Measurements from ENCODE around the gene FOXN4.

Gene FOXN4

GRCh38 chr12:109258607-109259544 is 50.2 kb downstream of the FOXN4 start:
- no peak for DNase-seq (ENCODE audit: extremely low read depth, low read depth)
- TF ChIP-seq, protein P1, sequence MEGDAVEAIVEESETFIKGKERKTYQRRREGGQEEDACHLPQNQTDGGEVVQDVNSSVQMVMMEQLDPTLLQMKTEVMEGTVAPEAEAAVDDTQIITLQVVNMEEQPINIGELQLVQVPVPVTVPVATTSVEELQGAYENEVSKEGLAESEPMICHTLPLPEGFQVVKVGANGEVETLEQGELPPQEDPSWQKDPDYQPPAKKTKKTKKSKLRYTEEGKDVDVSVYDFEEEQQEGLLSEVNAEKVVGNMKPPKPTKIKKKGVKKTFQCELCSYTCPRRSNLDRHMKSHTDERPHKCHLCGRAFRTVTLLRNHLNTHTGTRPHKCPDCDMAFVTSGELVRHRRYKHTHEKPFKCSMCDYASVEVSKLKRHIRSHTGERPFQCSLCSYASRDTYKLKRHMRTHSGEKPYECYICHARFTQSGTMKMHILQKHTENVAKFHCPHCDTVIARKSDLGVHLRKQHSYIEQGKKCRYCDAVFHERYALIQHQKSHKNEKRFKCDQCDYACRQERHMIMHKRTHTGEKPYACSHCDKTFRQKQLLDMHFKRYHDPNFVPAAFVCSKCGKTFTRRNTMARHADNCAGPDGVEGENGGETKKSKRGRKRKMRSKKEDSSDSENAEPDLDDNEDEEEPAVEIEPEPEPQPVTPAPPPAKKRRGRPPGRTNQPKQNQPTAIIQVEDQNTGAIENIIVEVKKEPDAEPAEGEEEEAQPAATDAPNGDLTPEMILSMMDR (IDR thresholded peaks at IDR 0.05; ENCODE audit: low read depth, low read length, missing control alignments): no peak
- H3K4me3 ChIP-seq (replicated peaks; ENCODE audit: low read depth, low read length): no peak overlapping the region

GRCh38 chr12:109258201-109258600 is 50.9 kb downstream of the FOXN4 start:
- no peak for DNase-seq (ENCODE audit: extremely low read depth, low read depth)
- H3K4me3 ChIP-seq (replicated peaks; ENCODE audit: low read depth, low read length): no peak overlapping the region
- TF ChIP-seq, protein P1 (IDR thresholded peaks at IDR 0.05; ENCODE audit: low read depth, low read length, missing control alignments): no peak

- DNase-seq (ENCODE audit: extremely low read depth, low read depth): no peak
- TF ChIP-seq, protein P1 (IDR thresholded peaks at IDR 0.05; ENCODE audit: low read depth, low read length, missing control alignments): no peak
- no peak overlapping the region for H3K4me3 ChIP-seq (replicated peaks; ENCODE audit: low read depth, low read length)
Measured at GRCh38 chr12:109256011-109256410, 53.1 kb downstream of the FOXN4 start.

DNA sequence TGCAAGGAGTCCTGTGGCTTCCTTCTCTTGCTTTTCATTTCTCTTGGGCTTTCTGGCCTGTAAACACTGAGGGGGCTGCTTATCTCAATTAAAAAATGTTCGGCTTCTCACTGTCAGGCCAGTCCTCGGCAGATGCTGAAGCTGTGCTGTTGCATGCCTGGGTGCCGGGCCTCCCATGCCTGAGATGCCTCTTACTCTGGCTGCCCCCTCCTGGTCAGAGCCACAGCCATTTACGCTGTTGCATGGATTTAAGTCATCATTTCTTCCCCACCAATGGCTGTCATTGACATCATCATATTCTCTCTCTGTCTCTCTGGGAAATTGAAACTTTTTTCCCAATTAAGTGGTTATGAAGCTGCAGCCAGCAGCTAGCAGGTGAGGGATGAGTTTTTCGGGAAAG is 53.7 kb downstream of the FOXN4 start:
- TF ChIP-seq, protein P1 (IDR thresholded peaks at IDR 0.05; ENCODE audit: low read depth, low read length, missing control alignments): no peak
- H3K4me3 ChIP-seq (replicated peaks; ENCODE audit: low read depth, low read length): no peak overlapping the region
- no peak for DNase-seq (ENCODE audit: extremely low read depth, low read depth)

DNA sequence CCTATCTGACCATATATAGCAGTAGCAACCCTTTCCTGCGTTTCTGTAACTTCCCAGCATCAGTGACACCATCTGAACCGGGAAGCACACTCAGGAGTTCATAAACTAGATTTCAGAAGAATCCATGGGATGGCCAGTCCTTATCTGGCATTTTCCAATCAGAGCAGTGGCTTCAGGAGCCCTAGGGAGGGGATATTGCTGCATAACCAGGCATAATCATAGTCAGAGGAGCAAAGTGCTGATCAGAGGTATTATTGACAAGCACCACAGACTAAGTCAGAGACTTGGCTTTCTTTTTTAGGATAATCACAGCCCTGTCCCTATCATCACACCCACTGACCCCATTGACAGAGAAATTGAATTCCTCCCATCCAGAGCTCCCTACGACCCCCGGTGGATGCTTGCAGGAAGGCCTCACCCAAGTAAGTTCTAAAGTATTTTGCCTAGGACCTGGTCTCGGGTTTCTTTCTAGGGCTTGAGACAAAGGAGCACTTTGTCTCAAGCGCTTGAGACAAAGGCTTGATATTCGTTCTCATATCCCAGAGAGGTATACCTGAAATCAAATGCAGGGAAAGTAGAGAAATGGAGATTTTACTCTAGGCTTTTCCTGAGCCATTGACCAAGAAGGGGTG is 55.1 kb downstream of the FOXN4 start:
- no peak overlapping the region for H3K4me3 ChIP-seq (replicated peaks; ENCODE audit: low read depth, low read length)
- no peak for DNase-seq (ENCODE audit: extremely low read depth, low read depth)
- TF ChIP-seq, protein P1 (IDR thresholded peaks at IDR 0.05; ENCODE audit: low read depth, low read length, missing control alignments): no peak

DNA sequence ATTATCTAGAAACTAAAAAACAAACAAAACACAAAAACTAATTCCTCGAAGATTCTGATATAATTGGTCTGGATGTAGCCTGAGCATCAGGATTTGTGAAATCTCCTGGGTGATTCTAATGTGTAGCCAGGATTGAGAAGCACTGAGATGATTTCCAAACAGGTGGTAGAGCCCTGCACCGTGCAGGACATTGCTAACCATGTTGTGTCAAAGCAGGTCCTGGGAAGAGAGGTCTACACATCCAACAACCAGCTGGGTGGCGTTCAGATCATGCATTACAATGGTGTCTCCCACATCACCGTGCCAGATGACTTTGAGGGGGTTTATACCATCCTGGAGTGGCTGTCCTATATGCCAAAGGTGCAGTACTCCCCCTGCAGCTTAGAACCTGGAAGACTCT is 56.3 kb downstream of the FOXN4 start:
- H3K4me3 ChIP-seq (replicated peaks; ENCODE audit: low read depth, low read length): no peak overlapping the region
- DNase-seq (ENCODE audit: extremely low read depth, low read depth): no peak
- TF ChIP-seq, protein P1 (IDR thresholded peaks at IDR 0.05; ENCODE audit: low read depth, low read length, missing control alignments): no peak

Measured in HFF-Myc (cell line).